Thymus (tissue), 11 donors: ENCODE results near the gene NPRL2. TPM values are rescaled to one million over a fixed set of nuclear protein-coding genes. Genes with fewer than 3 reads are reported as not detected.

ENCODE experiments used
- DNase-seq, 9 donors: peaks; one replicate each; pipeline ENCODE4 v3.0.0-alpha.2; 2013; ENCODE audit warnings: low spot score in 9 of 9, low read depth in 6 of 9, missing footprints in 1 of 9
- H3K27ac ChIP-seq, 2 donors: one replicate each; pipeline ENCODE4 v1.5.1; 2013; ENCODE audit warnings: control low read depth in 1 of 2, low read depth in 1 of 2, low read length in 1 of 2, mild to moderate bottlenecking in 1 of 2, moderate library complexity in 1 of 2
- H3K27me3 ChIP-seq, 2 donors: one replicate each; pipeline ENCODE4 v1.5.1; 2013; ENCODE audit warnings: low read length in 1 of 2; ENCODE audit not compliant: control insufficient read depth in 2 of 2, insufficient read depth in 1 of 2
- H3K36me3 ChIP-seq, 2 donors: one replicate each; pipeline ENCODE4 v1.5.1; 2013; ENCODE audit warnings: low read length in 1 of 2, mild to moderate bottlenecking in 1 of 2, moderate library complexity in 1 of 2; ENCODE audit not compliant: control insufficient read depth in 2 of 2, insufficient read depth in 2 of 2
- H3K4me1 ChIP-seq, 2 donors: one replicate each; pipeline ENCODE4 v1.5.1; 2013; ENCODE audit warnings: low read length in 2 of 2; ENCODE audit not compliant: control insufficient read depth in 2 of 2, insufficient read depth in 2 of 2
- H3K4me3 ChIP-seq, 2 donors: one replicate each; pipeline ENCODE4 v1.5.1; 2013; ENCODE audit warnings: low read length in 2 of 2, control low read depth in 1 of 2, mild to moderate bottlenecking in 1 of 2
- H3K9me3 ChIP-seq, 2 donors: one replicate each; pipeline ENCODE4 v1.5.1; 2013; ENCODE audit warnings: low read length in 1 of 2, mild to moderate bottlenecking in 1 of 2; ENCODE audit not compliant: control insufficient read depth in 2 of 2, insufficient read depth in 1 of 2
- WGBS: extraction: QIAGEN DNeasy Blood & Tissue Kit; methylation state at CpG from one replicate; pipeline ENCODE4 v1.1.7; 2013; 5-methylcytosine and 5-hydroxymethylcytosine counted together
- polyA plus RNA-seq: library from polyadenylated mRNA; stranded (reverse); fragments of 200-250 nt; gene quantifications from one replicate; pipeline ENCODE4 v1.2.3, GENCODE V29; 2013
- total RNA-seq: library from RNA; stranded (reverse); fragments of 120-200 nt; gene quantifications from one replicate; pipeline ENCODE4 v1.2.4, GENCODE V29; 2013
- donor health status: healthy.

NPRL2 gene
- total and polyA plus RNA-seq, 2 donors = 24.5 to 30.9 TPM

- no peak overlapping the region for H3K4me3 ChIP-seq
- DNase-seq = no peak
- H3K4me1 ChIP-seq = peaks cover 9 to 29% of the 10 kb centered on the region in 2 donors
- H3K36me3 ChIP-seq = peaks cover 35 to 38% of the 10 kb centered on the region in 2 donors
- peaks cover 0 to 4% of the 10 kb centered on the region in 2 donors for H3K9me3 ChIP-seq
- H3K27me3 ChIP-seq = no peaks in the 10 kb centered on the region
- no peak overlapping the region for H3K27ac ChIP-seq
- 96% methylated on average over 8 of the region's 8 CpGs for WGBS
Measured at GRCh38 chr3:50326182-50326541, 24.4 kb downstream of the NPRL2 start.

DNA sequence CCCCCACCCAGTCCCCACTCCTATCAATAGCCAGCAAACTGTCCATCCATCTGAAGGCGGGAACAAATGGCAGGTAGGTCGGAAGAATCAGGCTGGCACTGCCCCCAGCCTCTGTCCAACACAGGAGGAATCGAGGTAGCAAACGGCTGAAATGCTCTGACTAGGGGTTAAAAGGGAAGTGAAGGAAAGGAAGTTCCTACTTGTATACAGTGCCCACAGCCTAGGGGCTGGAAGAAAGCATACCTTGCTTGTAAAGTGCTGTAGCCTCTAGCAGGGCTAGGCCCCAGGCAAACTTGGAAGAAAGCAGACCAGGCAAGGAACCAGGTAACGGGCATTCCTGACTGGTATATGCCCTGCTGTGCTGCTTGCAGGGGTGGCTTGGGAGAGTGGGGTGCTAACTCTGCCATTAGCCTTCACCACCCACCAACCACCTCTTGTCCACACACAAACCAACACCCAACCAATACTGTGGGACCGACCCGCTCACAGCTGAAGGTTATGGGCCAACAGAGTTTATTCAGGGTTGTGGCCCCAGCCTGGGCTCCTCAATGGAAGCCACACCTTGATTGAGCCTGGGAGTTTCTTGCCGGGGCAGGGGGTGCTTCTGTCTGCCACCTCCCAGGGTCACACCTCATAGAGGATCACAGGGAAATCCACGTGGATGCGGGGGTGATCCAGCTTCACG, 24.9 kb downstream of the NPRL2 start:
- peaks cover 0 to 4% of the 10 kb centered on the region in 2 donors for H3K9me3 ChIP-seq
- DNase-seq = no peak
- H3K4me1 ChIP-seq = peaks cover 9 to 31% of the 10 kb centered on the region in 2 donors
- 94% methylated on average over 11 of the region's 11 CpGs for WGBS
- H3K36me3 ChIP-seq = peaks cover 30 to 33% of the 10 kb centered on the region in 2 donors
- H3K27me3 ChIP-seq = no peaks in the 10 kb centered on the region
- H3K27ac ChIP-seq = no peak overlapping the region
- H3K4me3 ChIP-seq = no peak overlapping the region

DNA sequence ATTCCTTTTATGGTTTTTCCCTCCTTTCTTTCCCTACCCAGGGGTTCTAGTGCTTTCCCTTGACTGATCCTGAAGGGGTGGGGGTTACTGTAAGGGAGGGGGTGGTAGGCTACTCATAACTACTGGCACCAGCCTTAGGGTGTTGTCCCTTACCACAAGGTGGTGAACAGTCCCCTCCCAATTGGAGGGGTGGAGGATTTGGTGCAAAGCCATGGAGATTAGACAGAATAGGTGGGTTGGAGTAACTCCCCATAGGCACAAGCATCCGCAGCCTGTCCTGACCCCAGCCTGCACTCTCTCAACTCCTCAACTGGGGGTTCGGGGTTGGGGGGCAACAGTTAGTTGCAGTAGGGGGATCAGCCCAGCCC, 25.5 kb downstream of the NPRL2 start:
- no peak overlapping the region for H3K27ac ChIP-seq
- H3K4me1 ChIP-seq = peaks cover 14 to 37% of the 10 kb centered on the region in 2 donors
- H3K4me3 ChIP-seq = no peak overlapping the region
- H3K27me3 ChIP-seq = no peaks in the 10 kb centered on the region
- WGBS = 95% methylated on average over 2 of the region's 2 CpGs
- DNase-seq = no peak
- peaks cover 25 to 28% of the 10 kb centered on the region in 2 donors for H3K36me3 ChIP-seq
- H3K9me3 ChIP-seq = peaks cover 0 to 4% of the 10 kb centered on the region in 2 donors

DNA sequence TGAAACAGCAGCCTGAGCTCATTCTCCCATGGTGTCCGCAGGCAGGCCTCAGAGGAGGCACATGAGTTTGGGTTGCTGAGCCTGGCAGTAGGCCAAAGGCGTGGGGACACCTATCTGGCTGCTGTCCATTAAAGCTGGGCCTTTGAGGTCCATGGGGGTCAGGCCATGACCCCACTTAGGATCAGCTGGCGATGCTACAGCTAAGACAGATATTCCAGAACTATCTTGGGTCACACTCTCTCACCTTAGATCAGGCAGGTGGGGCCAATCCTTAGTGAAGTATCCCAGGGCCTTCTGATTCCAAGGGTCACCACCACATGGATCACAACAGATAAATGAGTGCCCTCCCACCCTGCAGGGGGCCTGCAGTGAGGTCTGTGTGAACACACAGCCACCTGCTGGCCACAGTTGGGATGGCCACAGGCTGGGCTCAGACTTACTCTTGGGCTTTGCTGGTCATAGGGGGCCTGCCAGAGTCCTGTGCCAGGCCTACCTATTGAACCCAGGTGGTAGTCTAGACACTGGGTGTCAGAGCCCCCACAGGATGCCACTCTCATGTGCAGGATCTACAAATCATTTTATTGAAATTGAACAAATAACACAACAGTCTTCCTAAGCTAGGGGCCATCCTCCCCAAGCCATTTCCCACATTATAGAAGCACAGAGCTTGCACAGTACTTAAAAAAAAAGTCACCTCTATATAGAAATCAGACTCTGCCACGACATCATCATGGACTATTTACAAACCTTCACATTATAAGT, 26.0 kb downstream of the NPRL2 start:
- no peaks in the 10 kb centered on the region for H3K27me3 ChIP-seq
- peaks cover 19 to 23% of the 10 kb centered on the region in 2 donors for H3K36me3 ChIP-seq
- H3K4me3 ChIP-seq = no peak overlapping the region
- peak in 2 of 9 donors; percentile 60 to 61 for DNase-seq
- H3K9me3 ChIP-seq = peaks cover 0 to 4% of the 10 kb centered on the region in 2 donors
- peaks cover 14 to 40% of the 10 kb centered on the region in 2 donors for H3K4me1 ChIP-seq
- H3K27ac ChIP-seq = peak overlapping the region in 1 of 2 donors; percentile 37
- 74% methylated on average over 4 of the region's 4 CpGs for WGBS

DNA sequence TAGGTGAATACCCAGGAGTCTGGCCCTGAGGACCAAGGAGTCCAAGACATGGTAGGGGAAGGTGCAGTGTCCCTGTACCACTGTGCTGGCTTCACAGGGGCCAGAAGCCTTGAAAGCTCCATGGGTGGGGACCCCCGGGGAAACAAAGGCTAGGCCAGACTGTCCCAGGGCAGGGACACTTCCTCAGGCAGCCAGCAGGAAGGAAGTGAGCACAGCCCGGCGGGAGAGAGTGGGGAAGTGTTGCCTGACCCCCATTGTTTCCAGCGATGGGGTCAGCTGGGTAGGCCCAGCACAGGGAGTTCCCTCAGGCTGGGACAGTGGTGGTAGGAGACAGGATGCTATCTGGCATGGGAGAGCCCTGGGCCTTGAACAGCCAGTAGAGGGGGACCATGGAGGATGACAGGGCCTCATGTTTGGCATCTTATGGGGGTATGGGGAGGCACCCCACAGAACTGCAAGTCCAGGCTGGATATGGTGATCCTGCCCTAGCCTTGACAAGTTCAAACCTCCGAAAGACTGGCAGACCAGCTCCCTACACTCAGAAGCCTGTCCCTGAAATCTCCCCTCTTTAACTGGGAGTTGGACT, 26.9 kb downstream of the NPRL2 start:
- Histone ChIP-seq H3K9me3 (peaks cover 0 to 4% of the 10 kb centered on the region in 2 donors), H3K27me3 (no peaks in the 10 kb centered on the region), H3K4me1 (peaks cover 14 to 46% of the 10 kb centered on the region in 2 donors), H3K36me3 (peaks cover 18 to 20% of the 10 kb centered on the region in 2 donors), H3K27ac (peak overlapping the region in 1 of 2 donors; percentile 37), H3K4me3 (no peak overlapping the region)
- whole genome bisulfite sequencing = 82% methylated on average over 5 of the region's 5 CpGs
- no peak for DNase-seq

GRCh38 chr3:50323092-50323600, 27.4 kb downstream of the NPRL2 start:
- 82% methylated on average over 4 of the region's 4 CpGs for WGBS

DNA sequence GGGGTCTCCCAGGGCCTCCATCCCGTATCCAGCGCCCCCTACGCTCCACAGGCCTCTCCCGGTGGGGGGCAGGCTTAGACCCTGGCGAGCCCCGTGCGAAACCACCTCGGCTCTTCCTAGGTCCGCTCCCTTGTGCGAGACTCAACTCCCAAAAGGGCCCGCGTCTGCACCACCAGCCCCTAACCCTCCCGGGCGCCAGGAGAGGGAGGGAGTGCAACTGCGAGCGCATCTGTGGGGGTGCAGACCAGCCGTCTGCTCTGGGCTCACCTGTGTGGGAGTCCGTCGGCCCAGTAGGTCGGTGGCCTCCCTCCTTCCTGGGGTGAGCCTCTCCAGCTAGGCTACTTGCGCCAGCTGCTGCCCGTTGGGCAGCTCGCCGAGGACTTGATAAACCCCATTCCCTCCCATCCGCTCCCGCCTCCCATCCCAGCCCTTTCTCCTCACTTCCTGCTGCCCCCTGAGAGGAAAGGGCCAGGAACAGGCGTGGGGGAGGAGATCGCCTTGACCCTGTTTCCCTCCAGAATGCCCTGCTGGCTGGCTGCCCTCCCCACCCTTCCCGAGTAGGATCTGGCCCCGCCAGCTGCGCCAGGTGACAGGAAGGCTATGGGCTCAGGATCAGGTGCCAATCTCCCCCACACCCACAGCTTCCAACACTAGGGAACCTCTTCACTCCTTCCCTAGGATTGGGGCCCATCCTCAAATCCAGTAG, 28.0 kb downstream of the NPRL2 start, which contains the start of gene HYAL2:
HYAL2 (minus strand) TSS at position 360 of the 706 bp plus-strand sequence. CDS start 2,256 bp downstream, outside the sequence.
- WGBS = 83% methylated on average over 31 of the region's 31 CpGs
- Histone ChIP-seq H3K27me3 (no peaks in the 10 kb centered on the region), H3K4me3 (peak within 1 kb of the TSS; percentile 71 to 75), H3K27ac (peak within 1 kb of the TSS in 1 of 2 donors; percentile 80), H3K36me3 (peaks cover 18 to 20% of the 10 kb centered on the region in 2 donors), H3K4me1 (peaks cover 14 to 38% of the 10 kb centered on the region in 2 donors), H3K9me3 (no peaks in the 10 kb centered on the region)
- DNase-seq = no peak

More at GRCh38 chr3:50323092-50323600, 27.4 kb downstream of the NPRL2 start:
- H3K27me3 ChIP-seq = no peaks in the 10 kb centered on the region
- H3K4me1 ChIP-seq = peaks cover 14 to 40% of the 10 kb centered on the region in 2 donors
- H3K36me3 ChIP-seq = peaks cover 18 to 20% of the 10 kb centered on the region in 2 donors
- DNase-seq = no peak
- no peak overlapping the region for H3K4me3 ChIP-seq
- peaks cover 0 to 2% of the 10 kb centered on the region in 2 donors for H3K9me3 ChIP-seq
- H3K27ac ChIP-seq = peak overlapping the region in 1 of 2 donors; percentile 22

- H3K36me3 ChIP-seq = peaks cover 18 to 20% of the 10 kb centered on the region in 2 donors
- no peak overlapping the region for H3K27ac ChIP-seq
- H3K9me3 ChIP-seq = no peaks in the 10 kb centered on the region
- peak overlapping the region; percentile 71 to 75 for H3K4me3 ChIP-seq
- DNase-seq = no peak
- no peaks in the 10 kb centered on the region for H3K27me3 ChIP-seq
- H3K4me1 ChIP-seq = peaks cover 9 to 33% of the 10 kb centered on the region in 2 donors
- 56% methylated on average over 14 of the region's 14 CpGs for WGBS
Measured at GRCh38 chr3:50322115-50322385, 28.5 kb downstream of the NPRL2 start.
